GM21423 (cell line): Measurements from ENCODE around the gene YJEFN3.

Experiments used
- ATAC-seq: cut with Tn5 transposase; IDR thresholded peaks from one replicate; pipeline ENCODE4 v1.9.1; 2021; ENCODE audit warnings: mild to moderate bottlenecking, moderate library complexity; ENCODE audit not compliant: unreplicated experiment

Gene YJEFN3

DNA sequence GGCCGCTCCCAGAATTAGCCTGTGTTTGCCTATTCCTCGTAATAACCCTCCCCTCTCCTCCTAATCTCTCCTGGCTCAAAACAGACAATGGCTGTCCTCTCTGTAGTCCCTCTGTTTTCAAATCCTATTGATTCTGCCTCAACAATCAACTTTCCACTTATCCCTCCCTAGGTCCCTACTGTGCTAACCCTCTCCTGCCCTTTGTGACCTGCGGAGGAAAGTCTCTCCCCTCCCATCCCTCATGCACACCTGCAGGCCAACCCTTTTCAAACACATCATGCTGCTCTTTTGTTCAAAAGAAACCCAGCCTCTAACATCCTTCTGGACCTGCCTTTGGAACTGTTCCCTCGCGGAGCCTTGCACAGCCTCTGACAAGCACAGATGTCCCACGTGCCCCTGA lies 46.7 kb downstream of the YJEFN3 start:
- ATAC-seq, result no peak

DNA sequence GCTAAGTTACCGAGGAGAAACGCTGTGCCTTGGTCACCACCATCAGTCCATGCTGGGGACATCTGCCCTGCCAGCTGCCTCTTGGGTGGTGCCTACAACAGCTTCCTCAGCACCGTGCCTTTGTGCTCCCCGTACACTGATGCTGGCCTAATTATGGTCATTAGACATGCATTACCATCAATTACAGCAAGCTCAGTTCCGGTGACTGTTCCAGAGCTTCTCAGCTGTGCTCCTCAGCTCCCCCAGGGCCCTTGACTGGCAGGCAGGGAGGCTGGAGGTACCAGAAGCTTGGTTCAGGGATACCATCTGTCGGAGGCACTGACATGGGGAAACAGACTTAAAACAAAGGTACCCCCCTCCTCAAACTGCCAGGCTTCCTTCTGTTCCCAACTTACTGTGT lies 49.5 kb downstream of the YJEFN3 start:
- no peak for ATAC-seq

- no peak for ATAC-seq
These were observed 51.0 kb downstream of the YJEFN3 start for GRCh38 chr19:19579533-19580361.

DNA sequence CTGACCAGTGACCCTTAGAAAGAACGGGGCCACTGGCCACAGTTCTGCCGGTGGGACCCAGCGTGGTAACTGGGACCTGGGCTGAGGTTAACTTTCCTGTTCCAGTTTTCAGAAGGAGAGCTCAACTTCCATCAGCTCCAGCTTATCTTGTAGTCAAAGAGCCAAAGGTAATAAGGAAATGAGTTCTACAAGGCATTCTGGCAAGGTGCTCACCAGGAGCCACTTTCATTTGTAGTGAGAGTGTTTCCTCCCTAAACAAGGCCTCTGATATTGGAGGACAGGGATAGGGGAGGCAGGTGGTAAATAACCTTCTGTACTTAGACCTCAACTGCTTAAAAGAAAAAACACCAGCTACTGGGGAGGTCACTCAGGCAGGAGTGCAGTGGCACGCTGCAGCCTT lies 51.7 kb downstream of the YJEFN3 start:
- ATAC-seq, result no peak

DNA sequence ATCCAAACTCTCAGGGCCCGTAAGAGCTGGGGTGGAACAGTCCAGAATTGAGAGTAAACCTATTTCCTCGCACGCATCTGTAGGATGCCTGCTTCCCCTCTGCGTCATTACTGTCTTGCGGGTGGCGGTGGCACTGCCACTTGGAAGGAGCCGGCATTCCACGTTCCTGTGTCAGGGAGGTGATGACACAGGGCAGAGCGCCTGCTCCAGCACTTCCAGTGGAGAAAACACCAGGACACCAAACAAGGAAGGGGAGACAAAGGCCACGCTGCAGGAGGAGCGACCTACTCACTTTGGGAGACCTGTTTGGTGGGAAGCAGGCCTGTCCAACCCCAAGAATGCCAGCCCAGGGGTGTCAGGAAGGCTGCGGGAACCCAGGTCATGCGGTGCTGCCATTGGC lies 52.7 kb downstream of the YJEFN3 start:
- no peak for ATAC-seq

- ATAC-seq, result no peak
These were observed 53.8 kb downstream of the YJEFN3 start for GRCh38 chr19:19582471-19582870.

GRCh38 chr19:19584356-19584755 lies 55.6 kb downstream of the YJEFN3 start:
- ATAC-seq, result no peak
